Sigmoid colon (tissue), 4 donors: ENCODE data around the gene COG6.

Experiments
- EP300 ChIP-seq, 4 donors: sonication (generic); formaldehyde crosslinking; IDR thresholded peaks; one replicate each; pipeline ENCODE4 v1.6.1; 2017; ENCODE audit warnings: antibody characterized with exemption in 4 of 4
- POLR2A ChIP-seq, 2 donors: fragments of 450-650 bp; IDR thresholded peaks; one replicate each; pipeline ENCODE4 v1.6.1; 2016; ENCODE audit warnings: antibody characterized with exemption in 2 of 2, mild to moderate bottlenecking in 2 of 2, moderate library complexity in 2 of 2
- TF ChIP-seq, protein P1 (sequence below), 4 experiments: fragments of 450-650 bp in 3 of 4; fragments of 200-600 bp in 1 of 4; IDR thresholded peaks; one replicate each; pipeline ENCODE4 v1.5.1; 2016 to 2019; ENCODE audit warnings: antibody characterized with exemption in 4 of 4, mild to moderate bottlenecking in 3 of 4, moderate library complexity in 2 of 4

DNA sequence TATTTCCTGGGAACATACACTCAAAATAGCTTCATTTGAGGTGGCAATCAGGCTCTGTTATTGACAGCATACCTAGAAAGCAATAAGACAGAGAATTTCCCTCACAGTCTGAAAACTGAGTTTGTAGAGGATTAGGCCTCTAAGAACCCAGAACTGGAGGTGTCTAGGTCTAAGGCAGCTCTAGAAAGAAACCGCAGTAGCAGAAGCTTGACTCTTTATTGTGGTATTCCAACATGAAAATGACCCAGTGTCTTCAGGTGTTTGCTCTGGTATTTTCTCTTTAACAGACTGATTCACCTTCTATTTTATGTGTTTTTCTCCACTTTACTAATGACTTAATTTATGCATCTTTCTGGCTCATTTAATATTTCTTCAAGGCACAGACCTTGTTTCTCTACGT is 8.5 kb downstream of the COG6 start:
- TF ChIP-seq, protein P1, sequence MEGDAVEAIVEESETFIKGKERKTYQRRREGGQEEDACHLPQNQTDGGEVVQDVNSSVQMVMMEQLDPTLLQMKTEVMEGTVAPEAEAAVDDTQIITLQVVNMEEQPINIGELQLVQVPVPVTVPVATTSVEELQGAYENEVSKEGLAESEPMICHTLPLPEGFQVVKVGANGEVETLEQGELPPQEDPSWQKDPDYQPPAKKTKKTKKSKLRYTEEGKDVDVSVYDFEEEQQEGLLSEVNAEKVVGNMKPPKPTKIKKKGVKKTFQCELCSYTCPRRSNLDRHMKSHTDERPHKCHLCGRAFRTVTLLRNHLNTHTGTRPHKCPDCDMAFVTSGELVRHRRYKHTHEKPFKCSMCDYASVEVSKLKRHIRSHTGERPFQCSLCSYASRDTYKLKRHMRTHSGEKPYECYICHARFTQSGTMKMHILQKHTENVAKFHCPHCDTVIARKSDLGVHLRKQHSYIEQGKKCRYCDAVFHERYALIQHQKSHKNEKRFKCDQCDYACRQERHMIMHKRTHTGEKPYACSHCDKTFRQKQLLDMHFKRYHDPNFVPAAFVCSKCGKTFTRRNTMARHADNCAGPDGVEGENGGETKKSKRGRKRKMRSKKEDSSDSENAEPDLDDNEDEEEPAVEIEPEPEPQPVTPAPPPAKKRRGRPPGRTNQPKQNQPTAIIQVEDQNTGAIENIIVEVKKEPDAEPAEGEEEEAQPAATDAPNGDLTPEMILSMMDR (IDR thresholded peaks at IDR 0.05) = no peak
- TF ChIP-seq EP300 (IDR thresholded peaks at IDR 0.05) (no peak), POLR2A (IDR thresholded peaks at IDR 0.05) (no peak)
